Rectal smooth muscle tissue (tissue), 1 donor: Measurements from ENCODE around the gene TRH.
"Not testable (repeated sequence)": the region's sequence is repeated elsewhere in the genome, so short reads cannot be mapped to it uniquely, and the experiment has no call there.

Experiments used
- H3K27ac ChIP-seq: one replicate; pipeline ENCODE4 v1.7.0; 2013; ENCODE audit warnings: low read depth, low read length, inconsistent platforms
- H3K27me3 ChIP-seq: one replicate; pipeline ENCODE4 v1.7.0; 2013; ENCODE audit warnings: low read length; ENCODE audit not compliant: control insufficient read depth, insufficient read depth
- H3K36me3 ChIP-seq: one replicate; pipeline ENCODE4 v1.7.0; 2013; ENCODE audit warnings: low read length; ENCODE audit not compliant: control insufficient read depth, insufficient read depth
- H3K4me1 ChIP-seq: one replicate; pipeline ENCODE4 v1.7.0; 2013; ENCODE audit warnings: low read length; ENCODE audit not compliant: control insufficient read depth, insufficient read depth
- H3K4me3 ChIP-seq: one replicate; pipeline ENCODE4 v1.7.0; 2013; ENCODE audit warnings: low read length
- H3K9ac ChIP-seq: one replicate; pipeline ENCODE4 v1.7.0; 2013; ENCODE audit warnings: low read length

The TRH gene

DNA sequence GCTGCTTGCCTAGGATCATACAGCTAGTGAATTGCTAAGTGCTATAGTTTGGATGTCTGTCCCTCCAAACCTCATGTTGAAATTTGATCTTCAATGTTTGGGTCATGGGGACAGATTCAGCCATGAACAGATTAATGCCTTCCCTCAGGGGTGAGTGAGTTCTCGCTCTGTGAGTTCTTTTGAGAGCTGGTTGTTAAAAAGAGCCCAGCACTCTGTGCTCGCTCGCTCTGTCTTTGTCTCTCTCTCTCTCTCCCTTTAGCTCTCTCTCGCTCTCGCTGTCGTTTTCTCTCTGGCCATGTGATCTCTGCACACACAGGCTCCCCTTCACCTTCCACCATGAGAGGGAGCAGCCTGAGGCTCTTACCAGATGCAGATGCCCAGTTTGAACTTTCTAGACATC is 14.9 kb downstream of the TRH start:
- Histone ChIP-seq H3K27me3 (no peaks in the 10 kb centered on the region), H3K36me3 (no peaks in the 10 kb centered on the region), H3K27ac (no peak overlapping the region)

DNA sequence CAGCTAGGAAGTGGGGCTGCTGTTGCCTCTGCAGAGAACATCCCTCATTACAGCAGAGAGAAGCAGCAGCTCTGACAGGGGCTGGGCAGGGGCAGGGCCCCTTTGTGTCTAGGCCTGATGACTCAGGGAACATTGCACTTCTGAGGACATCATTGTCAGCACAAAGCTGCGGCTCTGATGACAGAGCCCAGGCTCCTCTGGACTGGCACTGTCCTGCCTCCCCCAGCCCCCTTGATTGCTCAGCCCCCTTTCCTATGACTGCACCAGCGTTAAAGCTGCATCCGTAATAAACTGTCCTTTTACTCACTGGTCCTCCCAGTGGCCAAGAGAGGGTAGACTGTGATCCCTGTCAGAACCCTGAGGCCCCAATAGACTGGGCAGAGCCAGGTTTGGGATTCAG is 18.3 kb downstream of the TRH start:
- Histone ChIP-seq H3K27ac (no peak overlapping the region), H3K4me1 (no peaks in the 10 kb centered on the region), H3K9ac (no peak overlapping the region), H3K4me3 (no peak overlapping the region), H3K27me3 (no peaks in the 10 kb centered on the region), H3K36me3 (no peaks in the 10 kb centered on the region)

More for the DNA sequence above, 14.9 kb downstream of the TRH start:
- Histone ChIP-seq H3K9ac (no peak overlapping the region), H3K4me3 (no peak overlapping the region), H3K4me1 (no peaks in the 10 kb centered on the region)

DNA sequence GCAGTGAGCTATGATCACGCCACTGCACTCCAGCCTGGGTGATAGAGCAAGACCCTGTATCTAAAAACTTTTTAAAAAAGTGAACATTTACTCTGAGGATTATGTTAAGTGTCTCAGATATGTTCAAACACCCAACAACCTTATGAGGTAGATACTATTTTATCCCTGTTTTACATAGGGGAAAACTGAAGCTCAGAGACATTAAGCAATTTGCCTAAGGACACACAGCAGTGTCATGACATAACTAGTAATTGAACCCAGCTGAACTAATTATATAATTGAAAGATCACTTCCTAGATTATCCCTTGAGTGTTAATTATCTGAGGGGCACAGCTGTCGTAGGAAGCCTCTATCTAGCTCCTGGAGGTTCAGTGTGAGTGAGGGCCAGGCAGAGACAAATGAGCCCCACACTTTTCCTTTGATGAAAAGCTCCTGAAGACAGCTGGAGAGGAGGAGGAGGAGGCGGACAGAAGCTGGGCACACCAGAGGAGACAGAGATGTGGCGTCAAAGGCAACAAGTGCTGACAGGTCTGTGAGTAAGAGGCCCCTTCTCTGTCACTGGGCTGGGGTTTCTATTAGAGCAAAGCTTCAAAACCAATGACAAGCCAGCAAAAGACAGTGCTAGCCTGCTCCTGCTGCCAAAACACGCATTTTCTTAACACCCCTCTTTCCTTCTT is 20.5 kb downstream of the TRH start:
- Histone ChIP-seq H3K9ac (no peak overlapping the region), H3K36me3 (no peaks in the 10 kb centered on the region), H3K4me1 (no peaks in the 10 kb centered on the region), H3K4me3 (no peak overlapping the region), H3K27ac (no peak overlapping the region), H3K27me3 (no peaks in the 10 kb centered on the region)

DNA sequence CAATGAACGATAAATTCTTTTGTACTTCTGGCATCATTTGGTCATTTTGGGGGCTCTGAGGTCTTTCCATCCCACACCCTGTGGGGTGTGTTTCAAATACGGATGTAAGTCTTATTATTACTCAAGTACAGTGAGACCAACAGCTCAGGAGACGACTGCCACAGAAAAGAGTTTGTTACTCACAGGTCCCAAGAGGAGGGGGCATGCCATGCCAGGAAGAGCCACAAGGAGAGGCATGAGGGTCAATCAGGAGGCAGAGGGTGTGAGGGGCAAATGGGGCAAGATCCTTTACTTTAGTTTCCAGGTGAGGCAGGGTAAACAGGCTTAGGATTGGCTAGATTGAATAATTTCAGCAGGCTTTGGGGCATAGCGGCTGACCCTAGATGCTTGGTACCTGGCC is 21.6 kb downstream of the TRH start:
- H3K4me1 ChIP-seq: no peaks in the 10 kb centered on the region
- H3K27me3 ChIP-seq: no peaks in the 10 kb centered on the region
- no peak overlapping the region for H3K9ac ChIP-seq

DNA sequence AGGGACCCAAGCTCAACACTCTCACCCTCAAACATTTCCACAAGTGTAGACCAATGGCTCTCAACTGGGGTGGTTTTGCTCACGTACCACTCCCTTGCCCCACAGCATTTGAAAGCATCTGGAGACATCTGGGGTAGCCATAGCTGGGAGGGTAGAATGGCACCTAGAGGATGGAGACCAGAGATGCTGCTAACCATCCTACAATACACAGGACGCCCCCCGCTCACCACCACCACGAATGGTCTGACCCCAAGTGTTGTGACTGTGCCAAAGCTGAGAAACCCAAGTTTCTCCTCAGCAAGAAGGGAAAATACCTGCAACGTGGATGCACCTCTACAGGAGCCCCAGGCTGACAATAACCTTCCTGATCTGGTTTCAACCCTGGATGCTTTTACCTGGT is 24.7 kb downstream of the TRH start:
- not testable (repeated sequence) for H3K27ac ChIP-seq, H3K27me3 ChIP-seq, H3K36me3 ChIP-seq, H3K4me1 ChIP-seq, H3K4me3 ChIP-seq, H3K9ac ChIP-seq

More for the DNA sequence above, 21.6 kb downstream of the TRH start:
- Histone ChIP-seq H3K36me3 (no peaks in the 10 kb centered on the region), H3K4me3 (no peak overlapping the region), H3K27ac (no peak overlapping the region)

DNA sequence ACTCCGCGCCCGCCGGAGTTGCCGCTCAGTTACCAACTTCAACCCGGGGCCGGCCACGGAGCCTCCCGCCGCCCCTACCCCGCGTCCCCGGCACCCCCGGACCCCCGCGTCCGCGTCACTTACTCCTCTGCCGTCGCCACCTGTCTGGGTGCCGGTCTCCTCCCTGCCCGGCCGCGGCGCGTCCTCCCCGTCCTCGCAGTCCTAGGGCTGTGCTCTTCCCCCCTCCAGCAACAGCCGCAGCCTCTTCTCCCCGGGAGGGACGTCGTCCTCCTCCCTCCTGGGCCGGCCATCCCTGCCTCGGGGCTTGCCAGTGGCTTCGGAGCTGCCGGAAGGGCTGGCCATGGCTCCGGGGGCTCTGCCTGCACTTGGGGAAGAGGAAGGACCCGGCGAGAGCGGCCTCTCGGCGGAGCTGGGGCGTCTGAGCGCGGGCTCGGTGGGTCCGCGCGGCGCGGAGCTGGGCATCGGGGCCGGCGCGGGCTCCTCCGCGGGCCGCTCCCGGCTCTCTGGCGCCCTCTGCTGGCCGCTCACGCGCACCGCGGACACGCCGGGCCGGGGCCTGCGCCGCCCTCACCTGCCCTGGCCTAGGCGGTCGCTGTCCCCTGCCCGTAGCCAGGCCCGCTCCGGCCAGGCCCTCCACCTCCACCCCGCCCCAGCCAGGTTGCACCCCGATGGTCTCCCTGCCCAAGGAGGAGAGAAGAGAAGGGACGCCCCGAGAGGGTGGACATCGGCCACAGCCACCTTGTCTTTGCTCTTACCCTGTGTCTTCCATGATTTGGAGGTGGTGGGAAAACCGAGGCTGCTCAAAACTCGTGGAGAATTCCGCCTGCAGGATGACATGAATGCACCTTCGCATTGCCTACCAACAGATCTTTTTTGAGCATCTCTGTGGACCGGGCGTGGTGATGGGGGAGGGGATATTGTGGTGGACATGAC is 28.4 kb downstream of the TRH start:
- H3K9ac ChIP-seq, H3K27ac ChIP-seq, H3K36me3 ChIP-seq, H3K4me1 ChIP-seq, H3K27me3 ChIP-seq: not testable (repeated sequence)
- peak overlapping the region; percentile 60 for H3K4me3 ChIP-seq

DNA sequence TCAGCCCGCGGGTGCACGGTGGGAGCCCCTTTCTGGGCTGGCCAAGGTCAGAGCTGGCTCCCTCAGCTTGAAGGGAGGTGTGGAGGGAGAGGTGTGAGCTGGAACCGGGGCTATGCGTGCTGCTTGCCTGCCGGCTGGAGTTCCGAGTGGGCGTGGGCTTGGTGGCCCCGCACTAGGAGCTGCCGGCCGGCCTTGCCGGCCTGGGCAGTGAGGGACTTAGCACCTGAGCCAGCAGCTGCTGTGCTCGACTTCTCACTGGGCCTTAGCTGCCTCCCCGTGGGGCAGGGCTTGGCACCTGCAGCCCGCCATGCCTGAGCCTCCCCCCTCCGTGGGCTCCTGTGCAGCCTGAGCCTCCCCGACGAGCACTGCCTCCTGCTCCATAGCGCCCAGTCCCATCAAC is 36.0 kb downstream of the TRH start:
- H3K27ac ChIP-seq: no peak overlapping the region
- no peaks in the 10 kb centered on the region for H3K27me3 ChIP-seq
- H3K4me1 ChIP-seq: no peaks in the 10 kb centered on the region
- no peaks in the 10 kb centered on the region for H3K36me3 ChIP-seq
- no peak overlapping the region for H3K9ac ChIP-seq
- no peak overlapping the region for H3K4me3 ChIP-seq

DNA sequence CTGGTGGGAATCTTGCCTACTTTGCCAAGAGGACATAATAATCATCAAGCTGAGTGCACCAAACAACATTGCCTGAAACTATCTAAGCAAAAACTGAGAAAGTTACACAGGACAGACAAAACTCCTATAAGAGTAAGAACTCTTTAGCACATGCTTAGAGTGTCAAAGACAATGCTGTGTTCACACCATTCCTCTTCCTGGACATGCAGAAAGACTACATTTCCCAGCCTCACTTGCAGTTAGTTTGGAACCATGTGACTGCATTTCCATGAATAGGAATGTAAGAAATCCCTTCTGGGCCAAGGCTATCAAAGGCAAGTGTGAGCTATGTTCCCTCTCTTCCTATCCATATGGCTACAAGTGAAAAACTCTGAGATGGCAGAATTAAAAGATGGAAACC is 37.6 kb downstream of the TRH start:
- H3K36me3 ChIP-seq, H3K27ac ChIP-seq, H3K4me1 ChIP-seq, H3K4me3 ChIP-seq, H3K9ac ChIP-seq, H3K27me3 ChIP-seq: not testable (repeated sequence)

DNA sequence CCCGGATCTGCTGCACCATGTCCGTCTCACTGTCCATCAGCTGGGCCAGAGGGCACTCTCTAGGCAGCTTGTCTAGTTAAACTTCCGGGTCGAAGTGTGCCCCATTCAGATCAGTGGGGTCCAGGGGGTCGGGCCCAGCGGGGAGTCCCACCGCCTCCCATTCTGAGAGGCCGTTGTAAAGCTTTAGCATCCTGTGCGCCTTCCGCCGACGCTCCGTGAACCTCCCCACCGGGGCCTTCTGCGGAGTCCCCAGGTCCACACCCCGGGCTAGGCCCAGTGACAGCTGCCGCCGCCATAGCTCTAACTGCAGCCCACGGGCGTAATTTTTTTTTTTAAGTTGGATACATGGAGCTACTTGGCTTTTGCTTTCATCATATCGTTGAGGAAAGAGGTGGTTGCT is 38.7 kb downstream of the TRH start:
- H3K27me3 ChIP-seq, H3K4me3 ChIP-seq, H3K4me1 ChIP-seq, H3K36me3 ChIP-seq, H3K27ac ChIP-seq, H3K9ac ChIP-seq: not testable (repeated sequence)

DNA sequence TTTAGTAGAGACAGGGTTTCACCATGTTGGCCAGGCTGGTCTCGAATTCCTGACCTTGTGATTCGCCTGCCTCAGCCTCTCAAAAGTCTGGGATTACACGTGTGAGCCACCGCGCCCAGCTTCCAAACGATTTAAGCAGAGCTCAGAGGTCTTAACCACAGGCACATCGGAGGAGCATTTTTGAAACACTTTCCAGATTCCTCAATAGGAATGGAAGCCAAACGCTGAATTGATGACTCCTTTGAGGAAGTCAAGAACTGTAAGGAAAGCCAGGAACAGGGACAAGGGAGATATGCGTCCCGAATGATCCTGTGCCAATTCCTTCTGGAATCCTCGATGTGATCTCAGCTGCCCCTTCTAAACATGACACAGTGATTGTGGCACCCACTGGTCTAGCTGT is 40.0 kb downstream of the TRH start:
- no peaks in the 10 kb centered on the region for H3K36me3 ChIP-seq
- H3K9ac ChIP-seq: no peak overlapping the region
- no peak overlapping the region for H3K4me3 ChIP-seq
- H3K27ac ChIP-seq: no peak overlapping the region
- no peaks in the 10 kb centered on the region for H3K27me3 ChIP-seq
- no peaks in the 10 kb centered on the region for H3K4me1 ChIP-seq

DNA sequence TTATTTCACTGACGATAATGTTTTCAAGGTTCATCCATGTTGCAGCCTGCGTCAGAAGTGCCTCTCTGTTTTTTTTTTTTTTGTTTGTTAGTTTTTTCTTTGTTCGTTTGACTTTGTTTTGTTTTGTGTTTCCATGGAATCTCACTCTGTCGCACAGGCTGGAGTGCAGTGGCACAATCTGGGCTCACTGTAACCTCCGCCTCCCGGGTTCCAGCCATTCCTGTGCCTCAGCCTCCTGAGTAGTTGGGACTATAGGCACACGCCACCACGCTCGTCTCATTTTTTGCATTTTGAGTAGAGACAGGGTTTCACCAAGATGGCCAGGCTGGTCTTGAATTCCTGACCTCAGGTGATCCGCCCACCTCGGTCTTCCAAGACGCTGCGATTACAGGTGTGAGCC is 43.1 kb downstream of the TRH start:
- H3K4me1 ChIP-seq, H3K9ac ChIP-seq, H3K36me3 ChIP-seq, H3K27ac ChIP-seq, H3K4me3 ChIP-seq, H3K27me3 ChIP-seq: not testable (repeated sequence)

DNA sequence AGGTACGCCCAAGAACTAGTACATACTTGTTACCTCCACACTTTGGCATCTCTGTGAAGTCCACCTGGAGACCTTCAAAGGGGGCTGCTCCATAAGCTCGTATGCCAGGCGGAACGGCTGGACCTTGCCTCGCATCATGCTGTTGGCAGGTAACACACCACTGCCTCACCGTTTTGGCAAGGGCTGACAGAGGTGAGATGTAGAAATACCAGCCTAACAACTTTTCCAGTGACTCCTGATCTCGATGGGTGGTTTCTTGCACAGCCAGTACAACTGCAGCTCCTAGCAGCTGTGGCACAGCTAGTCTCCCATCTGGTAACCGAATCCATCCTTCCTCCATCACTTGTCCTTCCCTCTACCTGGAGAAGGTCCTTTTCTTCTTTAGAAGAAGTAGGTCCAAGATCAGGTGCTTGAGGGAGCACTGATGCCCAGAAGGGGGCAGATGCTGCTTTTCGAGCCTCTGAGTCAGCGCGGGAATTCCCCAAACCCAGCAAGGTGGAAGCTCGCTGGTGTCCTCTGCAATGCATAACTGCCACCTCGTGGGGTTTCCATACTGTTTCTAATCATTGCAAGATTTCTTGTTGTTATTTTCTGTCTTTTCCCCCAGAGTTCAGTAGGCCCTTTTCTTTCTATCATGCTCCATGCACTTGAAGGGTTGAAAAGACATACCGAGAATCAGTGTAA is 51.8 kb downstream of the TRH start:
- not testable (repeated sequence) for H3K27me3 ChIP-seq, H3K4me3 ChIP-seq, H3K36me3 ChIP-seq, H3K4me1 ChIP-seq, H3K27ac ChIP-seq, H3K9ac ChIP-seq
